ENCODE measurements around the gene KLK5. TPM values are rescaled to one million over a fixed set of nuclear protein-coding genes. Genes with fewer than 3 reads are reported as not detected.

KLK5 gene
- total RNA-seq, 1 donor from 2014 or later: 5.9 TPM

DNA sequence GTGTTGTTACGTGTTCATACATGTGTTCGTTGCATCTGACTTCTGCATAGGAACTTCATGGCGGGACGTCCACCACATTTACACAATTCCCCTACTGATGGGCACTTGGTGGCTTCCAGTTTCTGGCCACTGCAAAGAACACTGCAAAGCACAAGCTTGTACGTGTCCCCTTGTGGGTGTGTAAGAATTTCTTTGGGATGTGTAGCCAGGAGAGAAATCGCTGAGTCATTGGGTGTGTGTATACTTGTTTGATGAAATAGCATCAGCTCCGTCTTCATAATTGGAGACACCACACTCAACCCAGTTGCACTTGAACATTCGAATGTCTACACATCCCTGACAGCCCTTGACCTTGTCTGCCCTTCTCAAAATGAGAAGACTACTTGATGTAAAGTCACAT lies 19.2 kb downstream of the KLK5 start:
- DNase-seq (ENCODE audit: extremely low spot score in 2 of 2): no peak
- no peak overlapping the region for H3K27ac ChIP-seq
- no peaks in the 10 kb centered on the region for H3K9me3 ChIP-seq
- H3K4me3 ChIP-seq: no peak overlapping the region
- H3K36me3 ChIP-seq: no peaks in the 10 kb centered on the region
- H3K4me1 ChIP-seq: no peaks in the 10 kb centered on the region
- intact Hi-C loops (cut with DNase I): no loop called here
- H3K27me3 ChIP-seq: no peaks in the 10 kb centered on the region
- TF ChIP-seq POLR2A (IDR thresholded peaks at IDR 0.05) (no peak), POLR2AphosphoS5 (IDR thresholded peaks at IDR 0.05; ENCODE audit: insufficient read depth in 1 of 2, low read depth in 1 of 2) (peak in 1 of 2 donors; percentile 59)

DNA sequence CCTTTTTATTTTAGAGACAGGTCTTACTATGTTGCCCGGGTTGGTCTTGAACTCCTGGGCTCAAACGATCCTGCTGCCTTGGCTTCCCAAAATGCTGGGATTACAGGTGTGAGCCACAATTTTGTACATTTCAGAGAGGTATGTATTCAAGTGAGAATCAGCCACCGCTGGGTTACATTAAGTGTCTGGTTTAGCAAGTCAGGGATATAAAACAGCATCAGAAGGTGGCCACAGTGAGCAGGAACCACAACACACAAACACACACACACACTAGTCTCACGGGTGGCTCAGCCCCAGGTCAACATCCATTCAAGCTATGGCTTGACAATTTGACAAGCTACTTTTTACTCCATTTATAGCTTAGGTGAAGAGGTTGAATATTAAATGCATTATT lies 20.2 kb downstream of the KLK5 start:
- H3K4me3 ChIP-seq: no peak overlapping the region
- H3K9me3 ChIP-seq: no peaks in the 10 kb centered on the region
- no peak for DNase-seq (ENCODE audit: extremely low spot score in 2 of 2)
- intact Hi-C loops (cut with DNase I): no loop called here
- no peaks in the 10 kb centered on the region for H3K36me3 ChIP-seq
- H3K27ac ChIP-seq: no peak overlapping the region
- TF ChIP-seq POLR2A (IDR thresholded peaks at IDR 0.05) (no peak), POLR2AphosphoS5 (IDR thresholded peaks at IDR 0.05; ENCODE audit: insufficient read depth in 1 of 2, low read depth in 1 of 2) (no peak)
- TF ChIP-seq, protein P1, sequence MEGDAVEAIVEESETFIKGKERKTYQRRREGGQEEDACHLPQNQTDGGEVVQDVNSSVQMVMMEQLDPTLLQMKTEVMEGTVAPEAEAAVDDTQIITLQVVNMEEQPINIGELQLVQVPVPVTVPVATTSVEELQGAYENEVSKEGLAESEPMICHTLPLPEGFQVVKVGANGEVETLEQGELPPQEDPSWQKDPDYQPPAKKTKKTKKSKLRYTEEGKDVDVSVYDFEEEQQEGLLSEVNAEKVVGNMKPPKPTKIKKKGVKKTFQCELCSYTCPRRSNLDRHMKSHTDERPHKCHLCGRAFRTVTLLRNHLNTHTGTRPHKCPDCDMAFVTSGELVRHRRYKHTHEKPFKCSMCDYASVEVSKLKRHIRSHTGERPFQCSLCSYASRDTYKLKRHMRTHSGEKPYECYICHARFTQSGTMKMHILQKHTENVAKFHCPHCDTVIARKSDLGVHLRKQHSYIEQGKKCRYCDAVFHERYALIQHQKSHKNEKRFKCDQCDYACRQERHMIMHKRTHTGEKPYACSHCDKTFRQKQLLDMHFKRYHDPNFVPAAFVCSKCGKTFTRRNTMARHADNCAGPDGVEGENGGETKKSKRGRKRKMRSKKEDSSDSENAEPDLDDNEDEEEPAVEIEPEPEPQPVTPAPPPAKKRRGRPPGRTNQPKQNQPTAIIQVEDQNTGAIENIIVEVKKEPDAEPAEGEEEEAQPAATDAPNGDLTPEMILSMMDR (IDR thresholded peaks at IDR 0.05): no peak
- H3K27me3 ChIP-seq: no peaks in the 10 kb centered on the region
- no peaks in the 10 kb centered on the region for H3K4me1 ChIP-seq

DNA sequence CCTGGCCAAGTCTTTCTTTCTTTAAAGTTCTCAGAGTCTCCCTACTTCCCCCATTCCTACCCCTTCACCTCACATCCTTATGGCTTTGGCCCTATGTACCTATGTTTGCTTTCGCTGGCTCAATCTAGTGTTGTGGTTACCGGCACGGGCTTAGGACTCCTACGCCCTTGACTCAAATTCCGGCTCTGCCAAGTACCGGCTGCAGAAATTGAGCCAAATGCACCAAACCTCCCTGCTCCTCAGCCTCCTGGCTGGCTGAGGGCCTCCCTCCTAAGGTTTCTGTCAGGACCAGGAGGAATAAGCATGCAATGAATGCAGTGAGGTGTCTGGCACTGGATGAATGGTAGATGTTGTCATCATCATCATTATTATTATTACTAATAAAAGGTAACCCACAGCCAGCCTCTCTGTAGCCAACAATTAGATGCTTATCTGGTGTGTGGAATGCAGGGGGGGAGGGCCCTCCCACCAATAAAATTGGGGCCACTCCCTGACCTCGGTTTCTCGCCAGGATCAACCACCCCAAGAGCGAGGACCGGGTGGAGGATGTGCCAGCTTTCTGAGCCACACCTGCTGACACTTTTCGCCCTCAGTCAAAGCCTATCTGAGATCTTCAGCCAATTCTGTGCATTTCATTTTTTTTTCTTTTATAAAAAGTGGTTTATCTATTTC lies 20.7 kb downstream of the KLK5 start:
- TF ChIP-seq POLR2AphosphoS5 (IDR thresholded peaks at IDR 0.05; ENCODE audit: insufficient read depth in 1 of 2, low read depth in 1 of 2): peak; percentile 25 to 46
- TF ChIP-seq, protein P1 (IDR thresholded peaks at IDR 0.05): no peak
- no peak overlapping the region for H3K4me3 ChIP-seq
- H3K27me3 ChIP-seq: no peaks in the 10 kb centered on the region
- no peak for DNase-seq (ENCODE audit: extremely low spot score in 2 of 2)
- intact Hi-C loops (cut with DNase I): no loop called here
- no peaks in the 10 kb centered on the region for H3K36me3 ChIP-seq
- H3K27ac ChIP-seq: no peak overlapping the region
- no peaks in the 10 kb centered on the region for H3K4me1 ChIP-seq
- H3K9me3 ChIP-seq: no peaks in the 10 kb centered on the region

DNA sequence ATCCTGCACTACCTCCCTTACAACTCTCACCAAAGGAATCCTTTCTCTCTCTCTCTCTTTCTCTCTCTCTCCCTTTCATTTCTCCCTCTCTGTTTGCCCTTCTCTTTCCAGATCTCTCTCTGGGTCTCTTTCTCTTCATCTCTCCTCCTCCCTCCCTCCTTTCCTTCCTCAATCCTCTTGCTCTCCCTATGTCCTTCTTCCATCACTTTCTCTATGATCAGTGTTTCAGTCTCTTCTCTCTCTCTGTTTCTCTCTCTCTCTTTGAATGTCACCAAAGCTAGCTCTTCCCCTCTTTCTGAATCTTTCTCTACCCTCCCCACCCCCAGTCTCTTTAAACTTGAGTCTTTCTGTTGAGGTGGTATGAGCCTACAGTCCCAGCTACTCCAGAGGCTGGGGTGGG lies 21.8 kb downstream of the KLK5 start:
- H3K36me3 ChIP-seq: no peaks in the 10 kb centered on the region
- H3K27ac ChIP-seq: no peak overlapping the region
- intact Hi-C loops (cut with DNase I): no loop called here
- H3K9me3 ChIP-seq: no peaks in the 10 kb centered on the region
- no peak for TF ChIP-seq POLR2AphosphoS5 (IDR thresholded peaks at IDR 0.05; ENCODE audit: insufficient read depth in 1 of 2, low read depth in 1 of 2)
- TF ChIP-seq, protein P1 (IDR thresholded peaks at IDR 0.05): no peak
- no peak for TF ChIP-seq POLR2A (IDR thresholded peaks at IDR 0.05)
- no peaks in the 10 kb centered on the region for H3K4me1 ChIP-seq
- no peaks in the 10 kb centered on the region for H3K27me3 ChIP-seq
- no peak for DNase-seq (ENCODE audit: extremely low spot score in 2 of 2)
- no peak overlapping the region for H3K4me3 ChIP-seq

DNA sequence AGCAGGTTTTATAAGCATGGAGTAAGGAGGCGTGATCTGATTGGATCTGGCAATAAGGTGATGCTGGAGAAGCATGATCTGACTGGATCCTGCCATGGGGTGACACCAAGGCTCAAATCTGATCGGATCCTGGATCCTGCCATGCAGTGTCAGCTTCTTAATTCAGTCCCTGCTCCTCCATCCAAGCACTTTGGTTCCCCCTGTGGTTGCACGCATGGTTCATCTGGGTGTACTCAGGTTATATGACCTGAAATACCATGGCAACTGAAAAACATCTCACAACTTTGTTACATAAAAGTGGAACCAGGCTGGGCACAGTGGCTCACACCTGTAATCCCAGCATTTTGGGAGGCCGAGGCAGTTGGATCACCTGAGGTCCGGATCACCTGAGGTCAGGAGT lies 24.0 kb downstream of the KLK5 start:
- TF ChIP-seq POLR2AphosphoS5 (IDR thresholded peaks at IDR 0.05; ENCODE audit: insufficient read depth in 1 of 2, low read depth in 1 of 2): no peak
- no peak for TF ChIP-seq POLR2A (IDR thresholded peaks at IDR 0.05)
- TF ChIP-seq, protein P1 (IDR thresholded peaks at IDR 0.05): no peak
- Histone ChIP-seq H3K27me3 (no peaks in the 10 kb centered on the region), H3K36me3 (no peaks in the 10 kb centered on the region), H3K4me3 (no peak overlapping the region), H3K27ac (no peak overlapping the region), H3K4me1 (no peaks in the 10 kb centered on the region), H3K9me3 (no peaks in the 10 kb centered on the region)
- no peak for DNase-seq (ENCODE audit: extremely low spot score in 2 of 2)
- intact Hi-C loops (cut with DNase I): no loop called here

Data from vagina (tissue), 2 donors.